Endothelial cell of umbilical vein (primary cell): Measurements from ENCODE around the gene FAM210B. TPM values are rescaled to one million over a fixed set of nuclear protein-coding genes. Genes with fewer than 3 reads are reported as not detected.

Experiments used
- BruUV-seq: library from RNA; stranded (reverse); fragments of 400-500 nt; replicated peaks from 2 replicates; lab custom pipeline; 2021; lab: Mats Ljungman, UMichigan
- CTCF ChIA-PET: fragments of 300-600, 350-600 bp; sonication (Branson Sonifier 250); formaldehyde crosslinking; loops from one replicate; lab custom pipeline; 2021; ENCODE audit warnings: antibody characterized with exemption, inconsistent platforms; lab: Charles Lee
- POLR2A ChIA-PET: fragments of 300-600, 350-600 bp; sonication (Branson Sonifier 250); formaldehyde crosslinking; loops from one replicate; lab custom pipeline; 2021; ENCODE audit warnings: antibody characterized with exemption, inconsistent platforms; lab: Charles Lee
- DNase-seq: peaks from one replicate; pipeline ENCODE4 v3.0.0-alpha.2; 2011; ENCODE audit warnings: low read depth, low spot score
- FAIRE-seq: peaks from 2 replicates; lab custom pipeline; 2011; peaks lifted over from hg19 to GRCh38; lab: Jason Lieb, UNC
- H2AFZ ChIP-seq: 2 replicates; pipeline ENCODE4 v1.6.0; 2012; ENCODE audit warnings: low read depth, low read length, control low read depth, inconsistent platforms
- H3K27ac ChIP-seq: 2 replicates; pipeline ENCODE4 v1.5.1; 2011; ENCODE audit warnings: low read depth, mild to moderate bottlenecking, control low read depth, low read length, moderate library complexity; ENCODE audit not compliant: insufficient read depth
- H3K27me3 ChIP-seq, 2 experiments: 2 replicates each; pipeline versions ENCODE4 v1.6.0 to v1.6.1; 2011; ENCODE audit warnings: low read length in 2 of 2, mixed read lengths in 1 of 2; ENCODE audit not compliant: control insufficient read depth in 2 of 2, insufficient read depth in 2 of 2
- H3K36me3 ChIP-seq, 2 experiments: 2 replicates in 1 of 2; 3 replicates in 1 of 2; pipeline ENCODE4 v1.5.1; 2011; ENCODE audit warnings: low read length in 2 of 2, mild to moderate bottlenecking in 1 of 2, moderate library complexity in 1 of 2; ENCODE audit not compliant: control insufficient read depth in 2 of 2, insufficient read depth in 2 of 2; ENCODE audit errors: extremely low read depth in 1 of 2
- H3K4me1 ChIP-seq: 3 replicates; pipeline ENCODE4 v1.5.1; 2011; ENCODE audit warnings: mild to moderate bottlenecking, low read length; ENCODE audit not compliant: control insufficient read depth, insufficient read depth; ENCODE audit errors: extremely low read depth
- H3K4me2 ChIP-seq: 2 replicates; pipeline ENCODE4 v1.6.1; 2011; ENCODE audit warnings: low read length, control low read depth, mixed read lengths; ENCODE audit not compliant: insufficient read depth
- H3K4me3 ChIP-seq, 3 experiments: fragments of 200-600 bp in 1 of 3; sonication (generic), shearing (Covaris generic) in 1 of 3; replicated peaks in 1 of 3; 2 replicates each; pipeline ENCODE4 v1.5.1; 2011 to 2016; ENCODE audit warnings: control low read depth in 3 of 3, low read length in 3 of 3, mild to moderate bottlenecking in 2 of 3, inconsistent platforms in 1 of 3, low read depth in 1 of 3, moderate library complexity in 1 of 3; ENCODE audit not compliant: insufficient read depth in 1 of 3
- H3K79me2 ChIP-seq: 2 replicates; pipeline ENCODE4 v1.6.0; 2012; ENCODE audit warnings: low read length, inconsistent platforms; ENCODE audit not compliant: control insufficient read depth, insufficient read depth
- H3K9ac ChIP-seq: replicated peaks from 2 replicates; pipeline ENCODE3; 2011; ENCODE audit warnings: low read length, control low read depth; ENCODE audit not compliant: insufficient read depth; ENCODE audit errors: extremely low read depth
- H3K9me1 ChIP-seq: replicated peaks from 3 replicates; pipeline ENCODE4 v1.6.0; 2011; ENCODE audit warnings: mild to moderate bottlenecking, low read length; ENCODE audit not compliant: control insufficient read depth, insufficient read depth; ENCODE audit errors: extremely low read depth
- H3K9me3 ChIP-seq: replicated peaks from 2 replicates; pipeline ENCODE4 v1.5.1; 2012; ENCODE audit warnings: low read length, inconsistent platforms; ENCODE audit not compliant: control insufficient read depth, insufficient read depth
- H4K20me1 ChIP-seq: replicated peaks from 2 replicates; pipeline ENCODE3; 2011; ENCODE audit warnings: mild to moderate bottlenecking, low read length; ENCODE audit not compliant: control insufficient read depth, insufficient read depth; ENCODE audit errors: extremely low read depth
- EZH2 ChIP-seq: IDR thresholded peaks from 2 replicates; pipeline ENCODE4 v1.6.1; 2012; ENCODE audit warnings: borderline replicate concordance, low read depth, mild to moderate bottlenecking, moderate library complexity, low read length, inconsistent platforms; ENCODE audit not compliant: severe bottlenecking
- FOS ChIP-seq: IDR thresholded peaks from 2 replicates; pipeline ENCODE4 v1.6.1; 2011; ENCODE audit warnings: mild to moderate bottlenecking, low read length, moderate library complexity, borderline replicate concordance; ENCODE audit not compliant: insufficient read depth
- GATA2 ChIP-seq: IDR thresholded peaks from 2 replicates; pipeline ENCODE4 v1.7.0; 2011; ENCODE audit warnings: low read depth, mild to moderate bottlenecking, moderate library complexity, mixed read lengths, low read length; ENCODE audit not compliant: insufficient read length, insufficient read depth
- JUN ChIP-seq: IDR thresholded peaks from 2 replicates; pipeline ENCODE4 v1.6.1; 2011; ENCODE audit warnings: borderline replicate concordance, low read depth; ENCODE audit not compliant: insufficient read length, insufficient read depth
- MYC ChIP-seq: IDR thresholded peaks from one replicate; pipeline ENCODE4 v1.6.1; 2011; ENCODE audit warnings: mild to moderate bottlenecking, low read depth, low read length
- POLR2A ChIP-seq: IDR thresholded peaks from 2 replicates; pipeline ENCODE4 v1.6.1; 2012; ENCODE audit warnings: low read depth, mild to moderate bottlenecking, control low read depth, low read length
- POLR2AphosphoS5 ChIP-seq: IDR thresholded peaks from 2 replicates; pipeline ENCODE4 v1.6.1; 2012; ENCODE audit warnings: low read depth, mild to moderate bottlenecking, control low read depth, low read length, moderate library complexity; ENCODE audit not compliant: insufficient read depth
- dilution Hi-C: fragments of 300-500 bp; cut with MboI; formaldehyde crosslinking; loops from one replicate; pipeline ENCODE4 v1.15.0; 2019; ENCODE audit warnings: low sequenced_read_pairs; ENCODE audit not compliant: extremely low pct_ligation_motif_present
- intact Hi-C: fragments of 100-400 bp; cut with micrococcal nuclease; formaldehyde crosslinking; loops from one replicate; pipeline ENCODE4 v1.10.0; 2022
- polyA plus RNA-seq, 4 experiments: library from polyadenylated mRNA; depleted of rRNA in 3 of 4; stranded (reverse) in 3 of 4; unstranded in 1 of 4; fragments of >200 nt; gene quantifications; 2 replicates each; pipeline versions ENCODE4 v1.2.1 to v1.2.3, GENCODE V29; 2011 to 2012; ENCODE audit warnings: missing spikeins in 1 of 4
- total RNA-seq: library from RNA; stranded (reverse); gene quantifications from 2 replicates; pipeline ENCODE4 v1.2.3, GENCODE V29; 2021
- TF ChIP-seq, protein P1 (sequence below): IDR thresholded peaks from 2 replicates; pipeline ENCODE4 v1.6.1; 2011; ENCODE audit not compliant: insufficient read depth, insufficient read length
- TF ChIP-seq, protein P2 (sequence below), 2 donors: IDR thresholded peaks; 1 replicate in 1 of 2; 2 replicates in 1 of 2; pipeline ENCODE4 v1.5.1; 2011; ENCODE audit warnings: low read length in 2 of 2, mild to moderate bottlenecking in 2 of 2, moderate library complexity in 2 of 2, control low read depth in 1 of 2, inconsistent platforms in 1 of 2, low read depth in 1 of 2; ENCODE audit not compliant: insufficient read depth in 1 of 2; ENCODE audit errors: extremely low read depth in 1 of 2

The FAM210B gene
- total and polyA plus RNA-seq, 2 donors (not counting 3 experiments of a cell fraction or from before 2014, with no cell fraction given) = 24.6 to 37.6 TPM

DNA sequence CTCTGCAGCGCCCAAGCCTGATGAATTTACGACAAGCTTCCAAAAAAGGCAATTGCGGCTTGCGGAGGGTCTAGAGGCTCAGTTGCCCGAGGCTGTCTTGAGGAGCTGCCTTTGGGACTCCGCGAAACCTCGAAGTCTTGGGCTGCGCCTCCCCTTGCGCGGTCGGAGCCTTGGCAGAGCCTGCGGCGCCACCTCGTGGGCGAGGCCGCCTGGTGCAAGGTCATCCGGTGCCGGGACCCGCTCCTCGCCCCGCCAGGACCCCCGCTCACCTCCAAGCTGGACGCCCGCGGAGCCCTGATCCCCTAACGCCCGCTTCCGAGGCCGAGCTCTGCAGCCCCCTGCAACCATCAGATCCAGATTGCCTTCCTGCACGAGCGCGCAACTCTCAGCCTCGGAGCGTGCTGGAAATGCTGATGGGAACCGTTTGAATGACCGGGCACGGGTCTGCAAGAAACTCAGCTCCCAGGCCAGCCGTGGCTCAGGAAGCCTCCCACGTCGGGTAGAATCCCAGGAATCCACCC, 14.9 kb upstream of the FAM210B start:
- dilution Hi-C loops = no loop called here
- no peak overlapping the region for H3K4me2 ChIP-seq
- TF ChIP-seq, protein P1, sequence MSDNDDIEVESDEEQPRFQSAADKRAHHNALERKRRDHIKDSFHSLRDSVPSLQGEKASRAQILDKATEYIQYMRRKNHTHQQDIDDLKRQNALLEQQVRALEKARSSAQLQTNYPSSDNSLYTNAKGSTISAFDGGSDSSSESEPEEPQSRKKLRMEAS = no peak
- TF ChIP-seq, protein P2, sequence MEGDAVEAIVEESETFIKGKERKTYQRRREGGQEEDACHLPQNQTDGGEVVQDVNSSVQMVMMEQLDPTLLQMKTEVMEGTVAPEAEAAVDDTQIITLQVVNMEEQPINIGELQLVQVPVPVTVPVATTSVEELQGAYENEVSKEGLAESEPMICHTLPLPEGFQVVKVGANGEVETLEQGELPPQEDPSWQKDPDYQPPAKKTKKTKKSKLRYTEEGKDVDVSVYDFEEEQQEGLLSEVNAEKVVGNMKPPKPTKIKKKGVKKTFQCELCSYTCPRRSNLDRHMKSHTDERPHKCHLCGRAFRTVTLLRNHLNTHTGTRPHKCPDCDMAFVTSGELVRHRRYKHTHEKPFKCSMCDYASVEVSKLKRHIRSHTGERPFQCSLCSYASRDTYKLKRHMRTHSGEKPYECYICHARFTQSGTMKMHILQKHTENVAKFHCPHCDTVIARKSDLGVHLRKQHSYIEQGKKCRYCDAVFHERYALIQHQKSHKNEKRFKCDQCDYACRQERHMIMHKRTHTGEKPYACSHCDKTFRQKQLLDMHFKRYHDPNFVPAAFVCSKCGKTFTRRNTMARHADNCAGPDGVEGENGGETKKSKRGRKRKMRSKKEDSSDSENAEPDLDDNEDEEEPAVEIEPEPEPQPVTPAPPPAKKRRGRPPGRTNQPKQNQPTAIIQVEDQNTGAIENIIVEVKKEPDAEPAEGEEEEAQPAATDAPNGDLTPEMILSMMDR (IDR thresholded peaks at IDR 0.05; ENCODE audit: extremely low read depth in 1 of 2, insufficient read depth in 1 of 2, low read depth in 1 of 2, low read length in 2 of 2) = peak; percentile 65 to 88
- no peak for TF ChIP-seq FOS
- H3K4me3 ChIP-seq = no peak overlapping the region
- no TSS peak for BruUV-seq
- intact Hi-C loops = loop anchor here (1.0 to 5.0 kb wide), 2 partner anchors 1663 to 1677 kb away; no protein-coding TSS in a partner anchor
- no peaks in the 10 kb centered on the region for H3K36me3 ChIP-seq
- H3K27me3 ChIP-seq = peaks cover 8 to 11% of the 10 kb centered on the region in 2 experiments
- no peak overlapping the region for H3K27ac ChIP-seq
- ChIA-PET POLR2A (no interaction called here), CTCF (interaction anchor here (0.6 to 4.2 kb wide), 14 partner anchors 9 to 1746 kb away, joined by 3 to 97 read pairs (median 4); partner anchors contain the start of genes FAM210B and MC3R)
- no peaks in the 10 kb centered on the region for H3K9me1 ChIP-seq
- H3K9ac ChIP-seq = no peak overlapping the region
- H2AFZ ChIP-seq = no peak overlapping the region
- H3K9me3 ChIP-seq = no peaks in the 10 kb centered on the region
- no peak for FAIRE-seq
- H3K4me1 ChIP-seq = no peaks in the 10 kb centered on the region
- H3K79me2 ChIP-seq = no peaks in the 10 kb centered on the region
- peak; percentile 35 for DNase-seq
- no peaks in the 10 kb centered on the region for H4K20me1 ChIP-seq

- dilution Hi-C loops (no loop called here), intact Hi-C loops (no loop called here)
- Histone ChIP-seq H3K4me1 (no peaks in the 10 kb centered on the region), H3K36me3 (no peaks in the 10 kb centered on the region), H3K9ac (no peak overlapping the region), H3K27ac (no peak overlapping the region), H3K79me2 (no peaks in the 10 kb centered on the region), H2AFZ (no peak overlapping the region), H4K20me1 (no peaks in the 10 kb centered on the region), H3K9me1 (no peaks in the 10 kb centered on the region), H3K4me2 (no peak overlapping the region), H3K9me3 (no peaks in the 10 kb centered on the region), H3K4me3 (no peak overlapping the region), H3K27me3 (peaks cover 8 to 11% of the 10 kb centered on the region in 2 experiments)
- BruUV-seq = no TSS peak
- DNase-seq (no peak), FAIRE-seq (no peak)
- TF ChIP-seq MYC (no peak), EZH2 (no peak), JUN (no peak), FOS (no peak), POLR2AphosphoS5 (no peak), POLR2A (no peak), GATA2 (no peak)
- TF ChIP-seq, protein P1 = no peak
- TF ChIP-seq, protein P2 (IDR thresholded peaks at IDR 0.05; ENCODE audit: extremely low read depth in 1 of 2, insufficient read depth in 1 of 2, low read depth in 1 of 2, low read length in 2 of 2) = no peak
- ChIA-PET POLR2A (no interaction called here), CTCF (interaction anchor here (1.0 to 4.2 kb wide), 3 partner anchors 1665 to 1678 kb away, joined by 4 to 97 read pairs (median 5); no protein-coding TSS in a partner anchor)
Measured at GRCh38 chr20:56345911-56346310, 12.9 kb upstream of the FAM210B start.
